ENCODE data around the gene COPRS.

The COPRS gene

DNA sequence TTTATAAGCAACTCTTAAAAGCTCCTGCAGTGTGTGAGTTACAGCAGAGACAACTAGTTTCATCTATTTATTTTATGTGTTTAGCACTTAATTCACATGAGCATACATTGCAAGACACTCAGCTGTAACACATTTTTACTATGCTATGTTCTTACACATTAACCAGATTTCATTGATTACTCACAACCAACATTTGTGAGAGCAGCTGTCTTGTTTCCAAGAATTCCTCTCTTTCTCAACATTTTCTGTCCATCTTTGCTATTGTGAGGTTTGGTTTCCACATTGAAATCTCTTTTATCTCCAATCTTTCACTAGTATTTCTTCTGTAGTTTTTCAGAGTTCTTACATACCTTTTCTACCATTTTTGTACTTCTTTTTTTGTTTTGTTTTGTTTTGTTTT is 51.2 kb downstream of the COPRS start:
- no peak for DNase-seq (ENCODE audit: low spot score)

- DNase-seq (ENCODE audit: low spot score): no peak
Measured at GRCh38 chr17:31806921-31807320, 52.1 kb downstream of the COPRS start.

DNA sequence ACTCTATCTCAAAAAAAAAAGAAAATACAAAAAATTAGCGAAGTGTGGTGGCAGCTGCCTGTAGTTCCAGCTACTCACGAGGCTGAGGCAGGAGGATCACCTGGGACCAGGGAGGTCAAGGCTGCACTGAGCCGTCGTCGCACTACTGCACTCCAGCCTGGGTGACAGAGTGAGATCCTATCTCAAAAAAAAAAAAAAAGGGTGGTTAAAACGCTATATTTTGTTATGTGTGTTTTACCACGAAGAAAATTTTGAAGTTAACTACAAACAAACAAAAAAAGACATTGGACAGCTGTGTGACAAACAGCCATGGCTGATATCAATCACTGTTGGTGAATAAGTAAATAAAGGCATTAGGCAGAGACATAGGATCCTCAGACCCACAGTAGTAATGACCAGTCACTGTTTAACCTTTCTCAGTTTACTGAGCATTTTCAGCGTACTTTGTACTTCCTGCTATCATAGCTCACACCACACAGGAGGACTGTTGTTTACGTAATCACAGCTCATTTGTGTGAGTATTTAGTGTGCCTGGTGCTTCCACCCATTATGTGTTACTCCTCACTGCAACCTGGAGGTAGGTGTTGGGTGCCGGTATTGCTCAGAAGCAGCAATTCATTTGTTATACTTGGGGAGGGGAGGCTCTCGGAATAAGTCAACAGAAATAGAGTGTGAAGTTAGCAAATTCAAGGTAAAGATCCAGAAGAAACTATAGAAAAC is 55.4 kb downstream of the COPRS start:
- DNase-seq (ENCODE audit: low spot score): no peak

DNA sequence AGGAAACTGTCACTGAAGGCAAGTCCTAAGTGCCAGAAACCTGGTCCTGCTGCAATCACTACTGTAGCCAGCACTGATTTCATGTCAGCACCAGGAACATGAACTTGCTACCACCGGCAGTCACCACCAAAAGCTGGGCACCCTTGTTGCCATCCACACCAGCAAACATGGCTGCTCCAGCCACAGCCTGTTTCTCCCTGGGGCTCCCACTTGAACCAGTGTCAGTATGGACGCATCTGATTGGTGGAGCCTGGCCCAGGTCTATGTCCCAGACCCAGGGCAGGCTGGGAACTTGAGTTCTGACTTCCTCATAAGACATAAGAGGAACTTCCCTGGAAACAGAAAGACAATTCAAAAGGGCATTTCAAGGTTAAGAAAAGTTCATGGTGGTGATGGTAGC is 56.5 kb downstream of the COPRS start:
- no peak for DNase-seq (ENCODE audit: low spot score)

All from ecto neural progenitor cell (in vitro differentiated cells).